GM21447 (cell line): ENCODE results near the gene TLCD2.
"Not testable (repeated sequence)": the region's sequence is repeated elsewhere in the genome, so short reads cannot be mapped to it uniquely, and the experiment has no call there.

ENCODE experiments used
- ATAC-seq: cut with Tn5 transposase; IDR thresholded peaks from one replicate; pipeline ENCODE4 v1.9.1; 2021; ENCODE audit not compliant: unreplicated experiment

The TLCD2 gene

GRCh38 chr17:1736348-1737281 is 26.4 kb upstream of the TLCD2 start:
- ATAC-seq, result no peak

- ATAC-seq, result no peak
Observed at GRCh38 chr17:1735834-1736347, 25.7 kb upstream of the TLCD2 start.

GRCh38 chr17:1735418-1735817 is 25.2 kb upstream of the TLCD2 start:
- no peak for ATAC-seq

- ATAC-seq, result no peak
Observed at GRCh38 chr17:1733759-1734158, 23.6 kb upstream of the TLCD2 start.

GRCh38 chr17:1732833-1733321 is 22.7 kb upstream of the TLCD2 start:
- ATAC-seq, result no peak

GRCh38 chr17:1732241-1732832 is 22.2 kb upstream of the TLCD2 start:
- no peak for ATAC-seq

GRCh38 chr17:1731194-1731506 is 21.0 kb upstream of the TLCD2 start:
- no peak for ATAC-seq

- ATAC-seq, result no peak
Observed at GRCh38 chr17:1730326-1731193, 20.4 kb upstream of the TLCD2 start.

GRCh38 chr17:1729966-1730325 is 19.8 kb upstream of the TLCD2 start:
- no peak for ATAC-seq

- ATAC-seq, result no peak
Observed at GRCh38 chr17:1727876-1728630, 17.9 kb upstream of the TLCD2 start.

GRCh38 chr17:1727258-1727789 is 17.1 kb upstream of the TLCD2 start:
- no peak for ATAC-seq

GRCh38 chr17:1726626-1727257 is 16.6 kb upstream of the TLCD2 start:
- no peak for ATAC-seq

GRCh38 chr17:1725642-1726511 is 15.7 kb upstream of the TLCD2 start:
- ATAC-seq, result no peak

- peak; percentile 11 for ATAC-seq
Observed at GRCh38 chr17:1724869-1725641, 14.9 kb upstream of the TLCD2 start.

GRCh38 chr17:1724351-1724868 is 14.2 kb upstream of the TLCD2 start, which contains the start of gene WDR81:
Gene WDR81 (plus strand): TSS chr17:1724704. CDS start chr17:1724960, 256 bp downstream.
- peak; percentile 46 for ATAC-seq

- ATAC-seq, result not testable (repeated sequence)
Observed at GRCh38 chr17:1722022-1722421, 11.8 kb upstream of the TLCD2 start.

- no peak for ATAC-seq
Observed at GRCh38 chr17:1720856-1721386, 10.7 kb upstream of the TLCD2 start.
